A549 (cell line): ENCODE measurements around the gene DNAJB7.
A peak's percentile ranks its signal among the peaks of the same experiment; 100 is the strongest.

Experiments used
- CBX8 ChIP-seq: fragments of 200-600 bp; sonication (generic); IDR thresholded peaks from 2 replicates; pipeline ENCODE4 v1.6.1; 2016
- CEBPB ChIP-seq, 2 experiments: fragments of >200 bp in 1 of 2; sonication (Bioruptor Twin) in 1 of 2; formaldehyde crosslinking in 1 of 2; IDR thresholded peaks; 2 replicates each; pipeline ENCODE4 v1.6.1; 2012 to 2016
- CHD2 ChIP-seq: fragments of 150-350 bp; IDR thresholded peaks from 2 replicates; pipeline ENCODE4 v1.6.1; 2014; ENCODE audit warnings: low read length; ENCODE audit not compliant: partially characterized antibody
- HOXB13 ChIP-seq: fragments of 250-450 bp; sonication (Bioruptor Pico); IDR thresholded peaks from 2 replicates; pipeline ENCODE4 v1.5.0; 2020; ENCODE audit warnings: low read depth, mild to moderate bottlenecking, moderate library complexity
- JUN ChIP-seq, 2 experiments: fragments of >200 bp; sonication (Bioruptor Twin); formaldehyde crosslinking; IDR thresholded peaks; 2 replicates in 1 of 2; 3 replicates in 1 of 2; pipeline ENCODE4 v1.6.1; 2016 to 2017
- KDM5A ChIP-seq: fragments of 200-600 bp; sonication (generic); IDR thresholded peaks from 2 replicates; pipeline ENCODE4 v1.6.1; 2016; ENCODE audit warnings: antibody characterized with exemption, mild to moderate bottlenecking
- MAZ ChIP-seq: fragments of 150-350 bp; IDR thresholded peaks from 2 replicates; pipeline ENCODE4 v1.6.1; 2014; ENCODE audit warnings: antibody characterized with exemption, low read depth, low read length, borderline replicate concordance
- MYC ChIP-seq: IDR thresholded peaks from 2 replicates; pipeline ENCODE4 v1.6.1; 2012; ENCODE audit warnings: mild to moderate bottlenecking, inconsistent platforms, low read length, improper control_type of control experiment, borderline replicate concordance
- POLR2A ChIP-seq: IDR thresholded peaks from 2 replicates; pipeline ENCODE4 v1.6.1; 2012; ENCODE audit warnings: mild to moderate bottlenecking, low read length
- TP53 ChIP-seq: fragments of 250-450 bp; sonication (Bioruptor Pico); IDR thresholded peaks from 2 replicates; pipeline ENCODE4 v1.5.0; 2021; ENCODE audit warnings: mild to moderate bottlenecking, moderate library complexity
- TF ChIP-seq, protein P1 (sequence below): fragments of >200 bp; sonication (Bioruptor Twin); formaldehyde crosslinking; IDR thresholded peaks from 3 replicates; pipeline ENCODE4 v1.5.1; 2016
- TF ChIP-seq, protein P2 (sequence below): fragments of 250-450 bp; sonication (Bioruptor Pico); IDR thresholded peaks from 2 replicates; pipeline ENCODE4 v1.5.0; 2021; ENCODE audit warnings: mild to moderate bottlenecking, moderate library complexity, borderline replicate concordance
- TF ChIP-seq, protein P3 (sequence below): IDR thresholded peaks from 2 replicates; pipeline ENCODE4 v1.6.1; 2012
- TF ChIP-seq, protein P4 (sequence below): fragments of 150-350 bp; IDR thresholded peaks from 2 replicates; pipeline ENCODE4 v1.6.1; 2014; ENCODE audit warnings: low read depth, mild to moderate bottlenecking, low read length

DNA sequence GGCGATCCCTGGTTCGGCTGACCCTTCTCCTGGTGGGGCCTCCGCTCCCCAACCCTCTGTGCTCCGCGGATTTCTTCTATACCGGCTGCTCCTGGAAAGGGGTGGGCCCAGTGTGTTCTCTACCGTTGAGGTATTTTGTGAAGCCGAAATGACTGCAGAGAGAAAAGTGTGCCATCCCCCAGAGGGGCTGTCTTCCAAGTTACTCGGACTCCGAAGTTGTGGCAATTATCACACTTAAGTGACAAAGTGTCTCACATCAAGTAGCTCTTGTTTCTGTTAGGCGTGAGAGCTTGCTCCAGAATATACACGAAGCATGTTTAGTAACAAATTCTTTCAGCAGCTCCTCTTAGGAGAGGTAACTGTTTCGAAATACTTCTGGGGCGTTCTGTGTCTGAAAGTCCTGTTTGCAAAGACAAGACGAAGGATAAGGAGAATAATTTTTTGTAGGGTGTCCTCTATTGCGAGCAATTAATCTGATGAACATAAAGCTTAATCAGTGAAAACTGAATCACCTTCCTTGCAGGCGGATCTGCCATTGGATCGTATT is 4.5 kb downstream of the DNAJB7 start:
- TF ChIP-seq CEBPB (IDR thresholded peaks at IDR 0.05), result no peak
- TF ChIP-seq, protein P1, sequence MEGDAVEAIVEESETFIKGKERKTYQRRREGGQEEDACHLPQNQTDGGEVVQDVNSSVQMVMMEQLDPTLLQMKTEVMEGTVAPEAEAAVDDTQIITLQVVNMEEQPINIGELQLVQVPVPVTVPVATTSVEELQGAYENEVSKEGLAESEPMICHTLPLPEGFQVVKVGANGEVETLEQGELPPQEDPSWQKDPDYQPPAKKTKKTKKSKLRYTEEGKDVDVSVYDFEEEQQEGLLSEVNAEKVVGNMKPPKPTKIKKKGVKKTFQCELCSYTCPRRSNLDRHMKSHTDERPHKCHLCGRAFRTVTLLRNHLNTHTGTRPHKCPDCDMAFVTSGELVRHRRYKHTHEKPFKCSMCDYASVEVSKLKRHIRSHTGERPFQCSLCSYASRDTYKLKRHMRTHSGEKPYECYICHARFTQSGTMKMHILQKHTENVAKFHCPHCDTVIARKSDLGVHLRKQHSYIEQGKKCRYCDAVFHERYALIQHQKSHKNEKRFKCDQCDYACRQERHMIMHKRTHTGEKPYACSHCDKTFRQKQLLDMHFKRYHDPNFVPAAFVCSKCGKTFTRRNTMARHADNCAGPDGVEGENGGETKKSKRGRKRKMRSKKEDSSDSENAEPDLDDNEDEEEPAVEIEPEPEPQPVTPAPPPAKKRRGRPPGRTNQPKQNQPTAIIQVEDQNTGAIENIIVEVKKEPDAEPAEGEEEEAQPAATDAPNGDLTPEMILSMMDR, result no peak
- TF ChIP-seq JUN (IDR thresholded peaks at IDR 0.05), result no peak
- no peak for TF ChIP-seq TP53
- TF ChIP-seq, protein P2, sequence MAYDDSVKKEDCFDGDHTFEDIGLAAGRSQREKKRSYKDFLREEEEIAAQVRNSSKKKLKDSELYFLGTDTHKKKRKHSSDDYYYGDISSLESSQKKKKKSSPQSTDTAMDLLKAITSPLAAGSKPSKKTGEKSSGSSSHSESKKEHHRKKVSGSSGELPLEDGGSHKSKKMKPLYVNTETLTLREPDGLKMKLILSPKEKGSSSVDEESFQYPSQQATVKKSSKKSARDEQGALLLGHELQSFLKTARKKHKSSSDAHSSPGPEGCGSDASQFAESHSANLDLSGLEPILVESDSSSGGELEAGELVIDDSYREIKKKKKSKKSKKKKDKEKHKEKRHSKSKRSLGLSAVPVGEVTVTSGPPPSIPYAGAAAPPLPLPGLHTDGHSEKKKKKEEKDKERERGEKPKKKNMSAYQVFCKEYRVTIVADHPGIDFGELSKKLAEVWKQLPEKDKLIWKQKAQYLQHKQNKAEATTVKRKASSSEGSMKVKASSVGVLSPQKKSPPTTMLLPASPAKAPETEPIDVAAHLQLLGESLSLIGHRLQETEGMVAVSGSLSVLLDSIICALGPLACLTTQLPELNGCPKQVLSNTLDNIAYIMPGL (CRISPR knock-in tag), result no peak
- no peak for TF ChIP-seq MAZ
- TF ChIP-seq, protein P3, sequence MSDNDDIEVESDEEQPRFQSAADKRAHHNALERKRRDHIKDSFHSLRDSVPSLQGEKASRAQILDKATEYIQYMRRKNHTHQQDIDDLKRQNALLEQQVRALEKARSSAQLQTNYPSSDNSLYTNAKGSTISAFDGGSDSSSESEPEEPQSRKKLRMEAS, result no peak
- TF ChIP-seq CBX8, result no peak
- no peak for TF ChIP-seq POLR2A
- peak; percentile 41 for TF ChIP-seq KDM5A
- TF ChIP-seq MYC, result no peak
- no peak for TF ChIP-seq HOXB13 (CRISPR knock-in tag)
- TF ChIP-seq, protein P4, sequence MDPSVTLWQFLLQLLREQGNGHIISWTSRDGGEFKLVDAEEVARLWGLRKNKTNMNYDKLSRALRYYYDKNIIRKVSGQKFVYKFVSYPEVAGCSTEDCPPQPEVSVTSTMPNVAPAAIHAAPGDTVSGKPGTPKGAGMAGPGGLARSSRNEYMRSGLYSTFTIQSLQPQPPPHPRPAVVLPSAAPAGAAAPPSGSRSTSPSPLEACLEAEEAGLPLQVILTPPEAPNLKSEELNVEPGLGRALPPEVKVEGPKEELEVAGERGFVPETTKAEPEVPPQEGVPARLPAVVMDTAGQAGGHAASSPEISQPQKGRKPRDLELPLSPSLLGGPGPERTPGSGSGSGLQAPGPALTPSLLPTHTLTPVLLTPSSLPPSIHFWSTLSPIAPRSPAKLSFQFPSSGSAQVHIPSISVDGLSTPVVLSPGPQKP, result no peak
- no peak for TF ChIP-seq CHD2
